WTC11 (cell line): ENCODE results near the gene OGFOD1. TPM values are rescaled to one million over a fixed set of nuclear protein-coding genes. Genes with fewer than 3 reads are reported as not detected.

Experiments used
- ATAC-seq: fragments of 200-7000 bp; cut with Tn5 transposase; 2 replicates; pipeline ENCODE4 v1.10.0; 2021; ENCODE audit warnings: mild to moderate bottlenecking, moderate library complexity
- CTCF ChIA-PET: fragments of 300-600 bp; sonication (Branson Sonifier 250); formaldehyde crosslinking; loops from one replicate; lab custom pipeline; 2021; ENCODE audit warnings: antibody characterized with exemption; lab: Charles Lee
- POLR2A ChIA-PET: fragments of 350-600 bp; sonication (Branson Sonifier 250); formaldehyde crosslinking; loops from one replicate; lab custom pipeline; 2021; ENCODE audit warnings: antibody characterized with exemption; lab: Charles Lee
- DNase-seq: peaks from one replicate; pipeline ENCODE4 v3.0.0; 2021; ENCODE audit warnings: low spot score
- H3K27ac Mint-ChIP-seq: 2 replicates; pipeline ENCODE4 v1.8.0; 2021; ENCODE audit warnings: mixed read lengths
- H3K27me3 Mint-ChIP-seq: 2 replicates; pipeline ENCODE4 v1.8.0; 2021; ENCODE audit warnings: low read depth, mild to moderate bottlenecking, moderate library complexity, mixed read lengths
- H3K36me3 Mint-ChIP-seq: 2 replicates; pipeline ENCODE4 v1.8.0; 2021; ENCODE audit warnings: mixed read lengths
- H3K4me1 Mint-ChIP-seq: 2 replicates; pipeline ENCODE4 v1.8.0; 2022; ENCODE audit warnings: mixed read lengths
- H3K4me3 Mint-ChIP-seq: 2 replicates; pipeline ENCODE4 v1.8.0; 2021; ENCODE audit warnings: mild to moderate bottlenecking, moderate library complexity, mixed read lengths
- H3K9me3 Mint-ChIP-seq: 2 replicates; pipeline ENCODE4 v1.8.0; 2021; ENCODE audit warnings: mixed read lengths
- CREM ChIP-seq: sonication (generic); formaldehyde crosslinking; IDR thresholded peaks from 2 replicates; pipeline ENCODE4 v1.8.1; 2022; ENCODE audit warnings: mild to moderate bottlenecking, missing genetic modification reagents, moderate library complexity
- GABPB1 ChIP-seq: sonication (generic); formaldehyde crosslinking; IDR thresholded peaks from 2 replicates; pipeline ENCODE4 v1.8.1; 2023; ENCODE audit warnings: mild to moderate bottlenecking, missing genetic modification reagents
- GRHL2 ChIP-seq: fragments of 250-450 bp; sonication (Bioruptor Pico); IDR thresholded peaks from 2 replicates; pipeline ENCODE4 v1.8.0; 2022; ENCODE audit warnings: mild to moderate bottlenecking, moderate library complexity; ENCODE audit not compliant: insufficient replicate concordance, severe bottlenecking
- GTF2I ChIP-seq: fragments of 250-450 bp; sonication (Bioruptor Pico); conservative IDR thresholded peaks from 2 replicates; pipeline ENCODE4 v1.4.0; 2021; ENCODE audit warnings: mild to moderate bottlenecking
- IRF1 ChIP-seq: sonication (generic); formaldehyde crosslinking; IDR thresholded peaks from 2 replicates; pipeline ENCODE4 v1.8.0; 2023; ENCODE audit warnings: missing genetic modification reagents
- JUN ChIP-seq: sonication (generic); formaldehyde crosslinking; IDR thresholded peaks from 2 replicates; pipeline ENCODE4 v1.8.0; 2023; ENCODE audit warnings: mild to moderate bottlenecking, missing genetic modification reagents
- MXD4 ChIP-seq: fragments of 250-450 bp; sonication (Bioruptor Pico); IDR thresholded peaks from 2 replicates; pipeline ENCODE4 v1.8.0; 2021; ENCODE audit warnings: mild to moderate bottlenecking, moderate library complexity, borderline replicate concordance
- NR2C2 ChIP-seq: sonication (generic); formaldehyde crosslinking; IDR thresholded peaks from 2 replicates; pipeline ENCODE4 v1.8.0; 2022; ENCODE audit warnings: mild to moderate bottlenecking, missing genetic modification reagents
- NR3C1 ChIP-seq: sonication (generic); formaldehyde crosslinking; conservative IDR thresholded peaks from 2 replicates; pipeline ENCODE4 v1.8.1; 2023; ENCODE audit warnings: low read depth, mild to moderate bottlenecking, missing genetic modification reagents
- OVOL2 ChIP-seq: fragments of 250-450 bp; sonication (Bioruptor Pico); IDR thresholded peaks from 2 replicates; pipeline ENCODE4 v1.9.0; 2021; ENCODE audit warnings: mild to moderate bottlenecking, borderline replicate concordance
- SP1 ChIP-seq: sonication (generic); formaldehyde crosslinking; conservative IDR thresholded peaks from 2 replicates; pipeline ENCODE4 v1.8.1; 2022; ENCODE audit warnings: missing genetic modification reagents
- STAT6 ChIP-seq: sonication (generic); formaldehyde crosslinking; conservative IDR thresholded peaks from 2 replicates; pipeline ENCODE4 v1.8.1; 2023; ENCODE audit warnings: mild to moderate bottlenecking, low read depth, missing genetic modification reagents, moderate library complexity
- TP53 ChIP-seq: sonication (generic); formaldehyde crosslinking; IDR thresholded peaks from 2 replicates; pipeline ENCODE4 v1.8.1; 2023; ENCODE audit warnings: mild to moderate bottlenecking, missing genetic modification reagents
- ZNF219 ChIP-seq: sonication (generic); formaldehyde crosslinking; IDR thresholded peaks from 2 replicates; pipeline ENCODE4 v1.8.0; 2023; ENCODE audit warnings: missing genetic modification reagents, mild to moderate bottlenecking, borderline replicate concordance
- ZNF232 ChIP-seq: sonication (generic); formaldehyde crosslinking; IDR thresholded peaks from 2 replicates; pipeline ENCODE4 v1.8.0; 2022; ENCODE audit warnings: mild to moderate bottlenecking, missing genetic modification reagents
- ZNF423 ChIP-seq: fragments of 250-450 bp; sonication (Bioruptor Pico); IDR thresholded peaks from 2 replicates; pipeline ENCODE4 v2.1.2; 2022; ENCODE audit warnings: mild to moderate bottlenecking, moderate library complexity
- total RNA-seq: library from RNA; stranded (reverse); gene quantifications from 3 replicates; pipeline ENCODE4 v1.2.3, GENCODE V29; 2021
- TF ChIP-seq, protein P1 (sequence below): sonication (generic); formaldehyde crosslinking; IDR thresholded peaks from 2 replicates; pipeline ENCODE4 v1.8.1; 2023; ENCODE audit warnings: mild to moderate bottlenecking, missing genetic modification reagents, moderate library complexity

The OGFOD1 gene
- total RNA-seq, 1 experiment from 2014 or later = 50.5 TPM

GRCh38 chr16:56421976-56422669 is 29.2 kb upstream of the OGFOD1 start:
- no peak overlapping the region for H3K4me3 Mint-ChIP-seq

DNA sequence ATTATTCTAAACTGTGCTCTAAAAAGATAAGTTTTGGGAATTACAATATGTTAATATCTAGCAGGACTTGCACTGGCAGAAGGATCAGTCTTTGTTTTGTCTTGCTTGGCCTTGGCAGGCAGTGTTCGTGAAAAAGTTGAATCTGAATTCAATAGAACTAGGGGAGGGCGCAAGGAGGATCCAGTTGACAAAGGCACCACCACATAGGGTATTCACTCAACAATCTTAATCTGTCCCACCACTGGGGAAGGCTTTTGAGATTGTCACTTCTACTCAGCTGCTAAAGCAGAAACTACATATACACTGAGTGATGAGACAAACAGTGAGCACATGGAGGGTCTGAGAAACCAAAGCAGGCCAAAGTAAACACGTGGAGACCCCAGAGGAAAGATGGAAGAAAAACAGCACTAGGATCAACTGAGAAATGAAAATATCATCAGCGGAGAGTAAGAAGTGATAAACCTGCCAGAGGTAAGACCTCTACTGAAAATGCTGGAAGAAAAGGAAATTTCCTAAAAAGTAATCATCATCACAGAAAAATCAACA is 28.4 kb upstream of the OGFOD1 start:
- ChIA-PET POLR2A (no interaction called here), CTCF (interaction anchor here (1.4 kb wide), 1 partner anchor 67 kb away, joined by 3 read pairs; no protein-coding TSS in a partner anchor)
- Mint-ChIP-seq H3K4me1 (peaks cover 42% of the 10 kb centered on the region), H3K27ac (no peak overlapping the region), H3K36me3 (no peaks in the 10 kb centered on the region), H3K9me3 (no peaks in the 10 kb centered on the region), H3K4me3 (peak overlapping the region; percentile 42), H3K27me3 (peaks cover 14% of the 10 kb centered on the region)
- TF ChIP-seq ZNF219 (CRISPR knock-in tag) (no peak), NR3C1 (CRISPR knock-in tag) (no peak)
- DNase-seq (no peak), ATAC-seq (no peak)

More at GRCh38 chr16:56421976-56422669, 29.2 kb upstream of the OGFOD1 start:
- peaks cover 42% of the 10 kb centered on the region for H3K4me1 Mint-ChIP-seq
- ATAC-seq (no peak), DNase-seq (no peak)
- ChIA-PET CTCF (interaction anchor here (1.4 kb wide), 1 partner anchor 66 kb away, joined by 3 read pairs; no protein-coding TSS in a partner anchor), POLR2A (no interaction called here)
- H3K9me3 Mint-ChIP-seq = no peaks in the 10 kb centered on the region
- peaks cover 14% of the 10 kb centered on the region for H3K27me3 Mint-ChIP-seq
- no peak overlapping the region for H3K27ac Mint-ChIP-seq
- H3K36me3 Mint-ChIP-seq = no peaks in the 10 kb centered on the region
- TF ChIP-seq, protein P1, sequence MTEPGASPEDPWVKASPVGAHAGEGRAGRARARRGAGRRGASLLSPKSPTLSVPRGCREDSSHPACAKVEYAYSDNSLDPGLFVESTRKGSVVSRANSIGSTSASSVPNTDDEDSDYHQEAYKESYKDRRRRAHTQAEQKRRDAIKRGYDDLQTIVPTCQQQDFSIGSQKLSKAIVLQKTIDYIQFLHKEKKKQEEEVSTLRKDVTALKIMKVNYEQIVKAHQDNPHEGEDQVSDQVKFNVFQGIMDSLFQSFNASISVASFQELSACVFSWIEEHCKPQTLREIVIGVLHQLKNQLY (CRISPR knock-in tag) = no peak
- TF ChIP-seq MXD4 (no peak), ZNF232 (CRISPR knock-in tag) (no peak), GTF2I (CRISPR knock-in tag) (no peak), SP1 (CRISPR knock-in tag) (no peak), OVOL2 (CRISPR knock-in tag) (no peak), IRF1 (CRISPR knock-in tag) (no peak), NR2C2 (no peak), STAT6 (CRISPR knock-in tag) (no peak), CREM (no peak), ZNF423 (CRISPR knock-in tag) (no peak)
- TF ChIP-seq, all 79 proteins: peak for 0

- TF ChIP-seq TP53 (CRISPR knock-in tag) (no peak), GRHL2 (no peak), JUN (CRISPR knock-in tag) (no peak), GABPB1 (CRISPR knock-in tag) (no peak)
- ChIA-PET CTCF (interaction anchor here (1.0 to 1.2 kb wide), 2 partner anchors 62 to 67 kb away, joined by 3 read pairs; no protein-coding TSS in a partner anchor), POLR2A (no interaction called here)
- ATAC-seq (no peak), DNase-seq (no peak)
- Mint-ChIP-seq H3K9me3 (no peaks in the 10 kb centered on the region), H3K36me3 (no peaks in the 10 kb centered on the region), H3K27ac (no peak overlapping the region), H3K4me3 (peak overlapping the region; percentile 97), H3K27me3 (peaks cover 14% of the 10 kb centered on the region), H3K4me1 (peaks cover 42% of the 10 kb centered on the region)
Observed at GRCh38 chr16:56423584-56424403, 27.6 kb upstream of the OGFOD1 start.
